Measurements from ENCODE around the gene ALK. TPM values are rescaled to one million over a fixed set of nuclear protein-coding genes. Genes with fewer than 3 reads are reported as not detected.

ALK gene
- total and polyA plus RNA-seq, 7 donors = 0.31 to 2.9 (median 1.2) TPM; not detected in 1

DNA sequence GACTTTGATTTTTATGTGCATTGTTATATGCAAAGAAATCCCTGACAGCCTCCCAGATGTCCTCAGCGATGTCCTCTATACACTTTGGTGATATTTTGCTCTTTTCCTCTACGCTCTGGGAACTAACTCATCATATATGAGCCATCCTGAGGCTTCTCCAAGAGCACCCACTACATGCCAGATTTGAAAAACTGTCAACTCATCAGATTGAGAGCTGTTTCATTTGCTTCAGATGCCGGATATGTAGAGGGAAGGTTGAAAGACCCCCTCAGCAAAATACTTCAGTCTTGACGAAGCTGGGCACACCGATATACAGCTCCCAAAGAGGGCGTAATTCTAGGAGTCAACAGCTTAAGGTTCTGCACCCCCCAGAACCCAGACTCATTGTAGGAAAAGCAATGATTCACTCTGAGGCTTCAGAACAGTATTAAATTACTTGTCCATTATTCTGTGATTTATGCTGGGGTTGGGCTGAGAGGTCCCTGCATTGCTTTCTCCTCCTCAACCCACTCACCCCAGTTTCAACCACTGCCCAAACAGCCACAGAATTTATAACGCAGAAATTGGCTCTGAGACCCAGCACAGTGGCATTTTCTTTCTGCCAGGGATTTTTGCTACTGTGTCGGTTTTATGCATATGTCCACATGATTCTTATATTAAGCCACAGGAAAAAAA is 341.8 kb downstream of the ALK start:
- Histone ChIP-seq H3K9me3 (no peaks in the 10 kb centered on the region), H3K4me3 (no peak overlapping the region), H3K36me3 (no peaks in the 10 kb centered on the region), H3K27me3 (no peaks in the 10 kb centered on the region), H3K4me1 (no peaks in the 10 kb centered on the region), H3K27ac (no peak overlapping the region)
- intact Hi-C loops (cut with DNase I) = no loop called here
- no peak for DNase-seq
- TF ChIP-seq POLR2A (IDR thresholded peaks at IDR 0.05) (no peak), POLR2AphosphoS5 (IDR thresholded peaks at IDR 0.05) (no peak), EP300 (IDR thresholded peaks at IDR 0.05) (no peak)
- TF ChIP-seq, protein P1, sequence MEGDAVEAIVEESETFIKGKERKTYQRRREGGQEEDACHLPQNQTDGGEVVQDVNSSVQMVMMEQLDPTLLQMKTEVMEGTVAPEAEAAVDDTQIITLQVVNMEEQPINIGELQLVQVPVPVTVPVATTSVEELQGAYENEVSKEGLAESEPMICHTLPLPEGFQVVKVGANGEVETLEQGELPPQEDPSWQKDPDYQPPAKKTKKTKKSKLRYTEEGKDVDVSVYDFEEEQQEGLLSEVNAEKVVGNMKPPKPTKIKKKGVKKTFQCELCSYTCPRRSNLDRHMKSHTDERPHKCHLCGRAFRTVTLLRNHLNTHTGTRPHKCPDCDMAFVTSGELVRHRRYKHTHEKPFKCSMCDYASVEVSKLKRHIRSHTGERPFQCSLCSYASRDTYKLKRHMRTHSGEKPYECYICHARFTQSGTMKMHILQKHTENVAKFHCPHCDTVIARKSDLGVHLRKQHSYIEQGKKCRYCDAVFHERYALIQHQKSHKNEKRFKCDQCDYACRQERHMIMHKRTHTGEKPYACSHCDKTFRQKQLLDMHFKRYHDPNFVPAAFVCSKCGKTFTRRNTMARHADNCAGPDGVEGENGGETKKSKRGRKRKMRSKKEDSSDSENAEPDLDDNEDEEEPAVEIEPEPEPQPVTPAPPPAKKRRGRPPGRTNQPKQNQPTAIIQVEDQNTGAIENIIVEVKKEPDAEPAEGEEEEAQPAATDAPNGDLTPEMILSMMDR (IDR thresholded peaks at IDR 0.05) = no peak
- 88 to 91% methylated on average over 8 of the region's 8 CpGs for WGBS, 2 donors

DNA sequence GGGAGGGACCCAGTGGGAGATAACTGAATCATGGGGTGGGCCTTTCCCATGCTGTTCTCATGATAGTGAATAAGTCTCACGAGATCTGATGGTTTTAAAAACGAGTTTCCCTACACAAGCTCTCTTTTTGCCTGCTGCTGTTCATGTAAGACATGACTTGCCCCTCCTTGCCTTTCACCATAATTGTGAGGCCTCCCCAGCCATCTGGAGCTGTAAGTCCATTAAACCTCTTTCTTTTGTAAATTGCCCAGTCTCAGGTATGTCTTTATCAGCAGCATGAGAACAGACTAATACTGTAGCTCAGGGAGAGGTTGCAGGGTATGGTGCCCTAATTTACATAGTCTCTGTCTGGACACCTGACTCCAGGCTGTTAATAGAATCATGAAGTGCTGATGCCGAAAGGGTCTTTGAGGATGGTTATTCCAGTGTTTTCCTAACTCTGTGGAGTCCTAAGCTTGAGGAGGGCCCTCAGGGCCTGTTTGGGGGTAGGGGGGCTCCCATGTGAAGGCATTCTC is 343.2 kb downstream of the ALK start:
- no peaks in the 10 kb centered on the region for H3K9me3 ChIP-seq
- 58 to 76% methylated on average over 3 of the region's 3 CpGs for WGBS, 2 donors
- no peak for DNase-seq
- H3K36me3 ChIP-seq = no peaks in the 10 kb centered on the region
- no peaks in the 10 kb centered on the region for H3K27me3 ChIP-seq
- no peak overlapping the region for H3K4me3 ChIP-seq
- TF ChIP-seq EP300 (IDR thresholded peaks at IDR 0.05) = no peak
- no peak for TF ChIP-seq POLR2A (IDR thresholded peaks at IDR 0.05)
- TF ChIP-seq, protein P1 (IDR thresholded peaks at IDR 0.05) = no peak
- TF ChIP-seq POLR2AphosphoS5 (IDR thresholded peaks at IDR 0.05) = no peak
- H3K4me1 ChIP-seq = no peaks in the 10 kb centered on the region
- H3K27ac ChIP-seq = no peak overlapping the region
- intact Hi-C loops (cut with DNase I) = no loop called here

DNA sequence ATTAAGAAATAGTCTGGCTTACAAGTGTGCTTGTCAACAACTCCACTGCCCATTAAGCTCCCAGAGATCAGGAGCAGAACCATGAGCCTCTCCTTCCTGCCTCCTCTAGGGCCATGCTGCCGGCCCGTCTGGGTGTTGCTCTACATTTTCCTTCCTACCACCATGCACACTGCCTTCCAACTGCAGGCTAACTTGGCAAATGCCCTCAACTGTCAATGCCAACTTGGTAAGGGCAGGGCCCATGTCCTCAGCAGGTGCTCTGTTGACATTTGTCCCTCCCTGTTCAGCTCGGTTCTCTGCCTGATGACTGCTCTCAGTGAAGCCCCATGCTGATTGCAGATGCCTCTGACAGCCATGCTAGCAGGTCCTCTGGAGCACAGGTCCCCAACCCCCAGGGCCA is 345.2 kb downstream of the ALK start:
- no peaks in the 10 kb centered on the region for H3K9me3 ChIP-seq
- TF ChIP-seq, protein P1 (IDR thresholded peaks at IDR 0.05) = no peak
- TF ChIP-seq POLR2AphosphoS5 (IDR thresholded peaks at IDR 0.05) (no peak), POLR2A (IDR thresholded peaks at IDR 0.05) (no peak), EP300 (IDR thresholded peaks at IDR 0.05) (no peak)
- 28 to 74% methylated on average over 3 of the region's 3 CpGs for WGBS, 2 donors
- H3K4me1 ChIP-seq = no peaks in the 10 kb centered on the region
- no peaks in the 10 kb centered on the region for H3K27me3 ChIP-seq
- no peaks in the 10 kb centered on the region for H3K36me3 ChIP-seq
- H3K4me3 ChIP-seq = no peak overlapping the region
- intact Hi-C loops (cut with DNase I) = no loop called here
- DNase-seq = no peak
- no peak overlapping the region for H3K27ac ChIP-seq

DNA sequence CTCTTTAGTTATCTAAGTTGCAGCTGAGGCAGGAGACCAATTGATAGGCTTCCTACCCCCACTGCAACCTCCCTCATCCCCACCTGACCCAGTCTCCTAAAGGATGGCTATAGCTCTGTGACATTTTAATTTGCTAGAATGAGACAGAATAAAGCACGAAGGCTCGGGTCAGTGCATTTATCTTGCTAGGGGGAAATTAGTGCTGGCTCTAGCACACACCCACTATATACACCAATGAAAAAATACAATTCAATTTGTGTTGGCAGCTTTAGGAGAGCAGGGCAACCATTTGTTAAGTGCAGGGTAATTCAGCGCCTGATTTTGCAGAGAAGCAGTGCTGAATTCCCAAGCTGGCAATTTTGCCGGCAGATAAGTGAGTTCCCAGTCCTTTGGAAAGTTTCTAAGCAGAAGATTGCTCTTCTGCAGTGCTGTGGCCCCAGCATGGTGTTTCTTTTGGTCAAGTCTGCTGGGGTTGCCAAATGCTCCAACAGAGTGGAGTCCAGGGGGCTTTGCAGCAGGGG is 346.0 kb downstream of the ALK start:
- Histone ChIP-seq H3K36me3 (no peaks in the 10 kb centered on the region), H3K9me3 (no peaks in the 10 kb centered on the region), H3K4me3 (no peak overlapping the region), H3K27me3 (no peaks in the 10 kb centered on the region), H3K27ac (no peak overlapping the region), H3K4me1 (no peaks in the 10 kb centered on the region)
- TF ChIP-seq, protein P1 (IDR thresholded peaks at IDR 0.05) = no peak
- no peak for TF ChIP-seq POLR2AphosphoS5 (IDR thresholded peaks at IDR 0.05)
- no peak for TF ChIP-seq POLR2A (IDR thresholded peaks at IDR 0.05)
- no peak for TF ChIP-seq EP300 (IDR thresholded peaks at IDR 0.05)
- intact Hi-C loops (cut with DNase I) = no loop called here
- DNase-seq = no peak
- 82 to 87% methylated on average over 4 of the region's 4 CpGs for WGBS, 2 donors

All from sigmoid colon (tissue), 7 donors.